Measurements from ENCODE around the gene EZH2. TPM values are rescaled to one million over a fixed set of nuclear protein-coding genes. Genes with fewer than 3 reads are reported as not detected.

EZH2 gene
- total RNA-seq, 1 donor from 2014 or later, result 3.7 TPM

DNA sequence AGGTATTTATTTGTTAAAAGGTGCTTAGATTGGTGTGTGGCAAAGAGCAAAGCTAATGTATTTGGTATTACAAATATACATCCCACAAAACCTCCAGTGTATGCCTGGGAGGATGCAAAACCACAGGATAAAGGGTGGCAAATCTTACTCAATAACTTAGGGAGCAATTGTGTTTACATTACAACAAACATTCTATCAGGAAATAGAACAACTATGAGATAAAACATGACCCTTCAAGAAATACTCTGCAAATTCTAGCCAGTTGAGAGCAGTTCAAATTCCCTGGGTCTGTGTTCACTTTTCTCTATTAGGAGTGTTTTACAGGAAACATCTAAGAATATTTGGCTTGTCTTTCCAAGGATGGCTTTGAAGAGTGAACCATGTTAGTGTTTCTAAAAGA lies 120.5 kb downstream of the EZH2 start:
- DNase-seq (ENCODE audit: low spot score), result no peak

DNA sequence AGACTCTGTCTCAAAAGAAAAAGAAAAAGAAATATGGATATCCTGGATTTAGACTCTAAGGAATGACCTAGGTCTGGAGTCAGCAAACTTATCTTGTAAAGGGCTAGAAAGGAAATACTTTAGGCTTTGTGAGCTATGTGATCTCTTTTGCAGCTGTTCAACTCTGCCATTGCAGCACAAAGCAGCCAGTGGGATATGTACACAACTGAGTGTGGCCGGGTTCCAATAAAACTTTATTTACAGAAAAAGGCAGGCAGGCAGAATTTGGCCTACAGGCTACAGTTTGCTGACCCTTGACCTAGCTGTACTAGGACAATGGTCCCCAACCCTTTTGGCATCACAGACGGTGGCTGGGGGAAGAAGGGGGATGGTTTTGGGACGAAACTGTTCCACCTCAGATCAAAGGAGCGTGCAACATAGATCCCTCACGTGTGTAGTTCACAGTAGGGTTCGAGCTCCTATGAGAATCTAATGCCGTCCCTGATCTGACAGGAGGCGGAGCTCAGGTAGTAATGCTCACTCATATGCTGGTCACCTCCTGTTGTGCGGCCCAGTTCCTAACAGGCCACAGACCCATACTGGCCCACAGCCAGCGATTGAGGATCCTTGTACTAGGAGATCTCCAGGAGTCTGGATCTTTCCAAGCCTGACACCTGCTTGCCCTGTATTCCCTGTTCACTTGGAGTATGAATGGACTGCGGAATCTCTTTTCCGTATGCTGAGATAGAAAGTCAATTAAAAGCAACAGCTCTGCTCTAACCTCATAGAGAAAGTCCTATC lies 122.4 kb downstream of the EZH2 start:
- DNase-seq (ENCODE audit: low spot score), result no peak

Other genes with a start within 250 kb of the EZH2 start
- gene CUL1, start 185.4 kb downstream of the EZH2 start, total RNA-seq, result 35.7 TPM
- 216 TPM for gene PDIA4, start 144.2 kb upstream of the EZH2 start, total RNA-seq
- 7.0 TPM for gene ZNF786, start 206.4 kb upstream of the EZH2 start, total RNA-seq
- 2.8 TPM for gene ZNF425, start 242.0 kb upstream of the EZH2 start, total RNA-seq

Measured in mucosa of gallbladder (tissue), 1 donor.